Urothelium cell line (cell line): ENCODE measurements around the gene ZBTB48.
"Not testable (repeated sequence)": the region's sequence is repeated elsewhere in the genome, so short reads cannot be mapped to it uniquely, and the experiment has no call there.

ENCODE experiments used
- DNase-seq: peaks from one replicate; pipeline ENCODE4 v3.0.0; 2011; ENCODE audit warnings: low spot score, mixed read lengths
- FAIRE-seq: peaks from 2 replicates; lab custom pipeline; 2011; peaks lifted over from hg19 to GRCh38; lab: Jason Lieb, UNC

The ZBTB48 gene

DNA sequence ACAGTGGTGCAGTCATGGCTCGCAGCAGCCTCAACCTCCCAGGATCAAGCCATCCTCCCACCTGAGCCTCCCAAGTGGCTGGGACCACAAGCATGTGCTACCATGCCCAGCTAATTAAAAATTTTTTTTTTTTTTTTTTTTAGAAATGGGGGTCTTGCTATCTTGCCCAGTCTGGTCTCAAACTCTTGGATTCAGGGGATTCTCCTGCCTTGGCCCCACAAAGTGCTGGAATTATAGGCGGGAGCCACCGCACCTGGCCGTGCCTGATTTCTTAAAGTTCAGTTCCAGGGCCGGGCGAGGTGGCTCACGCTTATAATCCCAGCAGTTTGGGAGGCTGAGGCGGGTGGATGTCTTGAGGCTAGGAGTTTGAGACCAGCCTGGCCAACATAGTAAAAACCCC, 51.3 kb downstream of the ZBTB48 start:
- no peak for FAIRE-seq

GRCh38 chr1:6632588-6633514, 53.1 kb downstream of the ZBTB48 start:
- FAIRE-seq (no peak), DNase-seq (no peak)

More for the DNA sequence above, 51.3 kb downstream of the ZBTB48 start:
- DNase-seq = no peak

DNA sequence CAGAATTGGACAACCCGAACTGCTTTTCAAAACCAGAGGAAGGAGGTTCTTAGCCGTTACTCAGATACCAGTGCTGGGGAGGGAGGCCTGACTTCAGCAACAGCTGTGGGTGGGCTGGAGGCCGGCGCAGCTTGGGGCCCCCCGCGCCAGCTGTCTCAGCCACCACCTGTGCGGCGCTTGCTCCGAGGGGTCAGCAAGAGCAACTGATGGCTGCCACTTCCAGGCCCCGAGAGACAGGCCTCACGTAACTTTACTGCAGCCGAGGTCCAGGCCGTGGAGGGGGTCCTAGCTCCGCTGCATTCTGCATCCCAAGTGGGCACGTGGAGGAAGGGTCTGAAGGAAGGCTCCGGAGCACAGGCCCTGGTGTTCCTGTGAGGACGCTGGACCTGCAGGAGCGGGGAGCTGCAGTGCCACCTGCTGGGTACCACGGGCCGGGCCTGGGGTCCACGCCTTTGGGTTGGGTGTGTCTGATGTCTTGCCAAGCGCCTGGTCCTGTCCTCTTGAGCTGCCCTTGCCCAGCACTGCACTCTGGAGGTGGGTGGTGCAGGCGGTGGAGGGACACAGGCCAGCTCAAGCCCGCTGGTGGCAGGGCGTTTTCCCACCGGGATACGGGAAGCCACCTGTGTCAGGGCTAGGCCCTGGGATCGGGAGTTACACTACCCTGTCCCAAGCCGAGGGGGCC, 54.7 kb downstream of the ZBTB48 start:
- DNase-seq (peak; percentile 23), FAIRE-seq (no peak)

DNA sequence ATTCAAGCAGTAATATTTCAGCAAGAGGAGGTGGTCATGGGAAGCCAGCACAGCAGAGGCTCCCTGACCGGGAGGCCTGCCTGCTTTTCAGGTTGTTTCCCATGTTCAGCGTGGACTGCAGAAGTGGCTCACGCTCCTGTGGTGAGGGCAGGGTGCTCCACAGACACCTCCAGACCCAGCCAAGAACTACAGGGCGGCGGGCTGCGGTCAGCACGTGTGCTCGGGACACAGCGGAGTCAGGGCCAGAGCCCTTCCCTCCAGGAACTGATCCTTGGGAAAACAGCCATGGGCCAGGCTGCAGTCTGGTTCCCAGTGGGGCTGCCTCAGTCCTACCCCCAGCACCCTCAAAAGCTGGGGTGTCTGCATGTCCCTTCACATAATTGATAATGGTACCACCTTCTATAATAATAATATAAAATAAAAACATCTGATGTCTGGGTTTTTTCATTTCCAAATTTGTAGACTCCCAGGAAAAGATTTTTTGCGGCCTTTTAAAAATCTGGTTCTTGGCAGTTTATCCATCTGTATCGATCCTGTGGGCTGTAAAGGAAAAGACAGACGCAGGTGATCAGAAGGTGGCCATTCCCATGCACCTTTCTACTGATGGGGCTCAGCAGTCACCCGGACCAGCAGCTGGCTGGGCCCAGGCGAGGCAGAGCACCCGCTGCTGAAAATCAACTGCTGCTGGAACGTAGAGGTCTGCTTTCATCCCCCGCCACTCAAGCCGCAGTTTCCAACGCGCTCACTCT, 55.5 kb downstream of the ZBTB48 start:
- DNase-seq (no peak), FAIRE-seq (no peak)

DNA sequence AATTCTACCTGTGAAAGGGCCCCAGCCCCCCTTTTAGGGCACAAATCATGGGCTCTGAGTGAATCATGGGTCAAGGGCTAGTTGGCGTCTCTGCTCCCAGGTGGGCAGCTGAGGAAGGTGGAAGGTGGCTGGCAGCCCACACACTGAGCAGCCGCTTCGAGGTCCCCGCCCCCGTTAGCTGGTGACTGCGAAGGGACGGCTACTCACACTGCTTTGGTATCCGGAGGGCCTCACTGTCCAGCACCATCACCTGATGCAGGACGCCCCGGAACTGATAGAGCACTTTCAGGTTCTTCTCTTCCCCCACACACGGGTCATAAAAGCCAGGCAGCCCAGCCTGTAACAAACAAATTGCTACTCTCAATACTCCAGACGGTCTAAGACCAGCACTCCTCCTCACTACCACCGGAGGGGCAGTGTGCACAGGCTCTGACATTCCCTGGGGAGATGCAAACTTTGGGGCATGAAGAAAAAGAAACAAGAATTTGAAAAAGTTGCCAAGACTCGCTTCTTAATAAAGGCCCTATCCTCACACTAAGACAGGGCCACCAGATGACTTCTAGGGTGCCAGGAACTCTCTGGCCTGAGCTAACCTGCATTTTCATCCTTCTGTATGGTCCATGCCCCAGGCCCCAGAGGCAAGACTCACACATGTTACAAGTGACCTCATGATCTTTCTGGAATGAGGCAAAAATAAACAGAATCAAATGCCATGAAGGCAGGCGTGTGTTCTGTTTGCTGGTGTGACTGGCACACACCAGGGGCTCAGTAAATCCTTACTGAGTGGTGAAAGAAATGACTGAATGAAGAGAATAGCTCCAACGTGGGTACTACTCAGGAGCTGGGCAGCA, 56.3 kb downstream of the ZBTB48 start:
- FAIRE-seq = no peak
- no peak for DNase-seq

- not testable (repeated sequence) for DNase-seq, FAIRE-seq
Measured at GRCh38 chr1:6636778-6637177, 57.0 kb downstream of the ZBTB48 start.

GRCh38 chr1:6637770-6638169, 58.0 kb downstream of the ZBTB48 start:
- DNase-seq (no peak), FAIRE-seq (no peak)

- FAIRE-seq = no peak
- DNase-seq = no peak
Measured at GRCh38 chr1:6638226-6638625, 58.4 kb downstream of the ZBTB48 start.
